ENCODE results near the gene AP5Z1.

AP5Z1 gene

DNA sequence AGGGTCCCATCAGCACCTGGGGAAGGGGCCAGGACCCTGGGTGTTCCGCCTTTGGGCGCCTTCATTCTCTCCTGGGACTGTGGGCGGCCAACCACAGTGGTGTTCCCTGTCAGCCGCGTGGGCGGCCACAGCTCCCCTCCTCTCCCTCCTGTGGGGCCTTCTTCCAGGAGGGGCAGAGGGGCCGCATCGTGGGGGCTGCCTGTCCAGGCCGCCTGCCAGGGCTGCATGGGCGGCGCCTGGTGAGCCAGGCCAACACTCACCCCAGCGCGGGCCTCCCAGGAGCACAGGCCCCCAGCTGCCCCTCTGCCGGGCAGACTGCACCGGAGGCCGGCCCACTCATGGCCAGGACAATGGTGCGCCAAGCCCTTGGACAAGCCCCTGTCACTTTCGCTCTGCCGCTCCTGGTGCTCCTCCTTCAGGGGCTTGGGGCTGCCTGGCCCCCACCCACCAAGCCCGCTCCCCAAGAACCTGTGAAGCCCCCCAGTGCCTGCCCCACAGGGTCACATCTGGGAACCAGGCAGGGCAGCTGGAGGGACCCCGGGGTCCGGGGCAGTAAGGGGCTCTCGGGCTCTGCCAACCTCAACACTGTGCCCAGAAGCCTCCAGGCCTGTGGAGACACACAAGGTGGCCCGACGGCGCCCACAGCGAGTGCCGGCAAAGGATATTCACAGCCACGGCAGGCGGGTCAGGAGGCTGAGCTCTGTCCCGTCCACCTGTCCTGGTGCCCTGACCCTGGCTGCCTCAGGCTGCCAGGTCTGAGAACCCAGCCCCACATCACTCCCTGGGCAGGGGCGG, 42.8 kb downstream of the AP5Z1 start:
- H3K4me1 ChIP-seq (ENCODE audit: insufficient read depth, low read length) = no peaks in the 10 kb centered on the region
- H3K36me3 ChIP-seq (ENCODE audit: insufficient read depth, low read length) = no peaks in the 10 kb centered on the region
- no peak overlapping the region for H3K4me3 ChIP-seq (ENCODE audit: low read depth in 1 of 2, low read length in 2 of 2)
- DNase-seq (no peak), ATAC-seq (ENCODE audit: insufficient read depth, low read depth) (no peak)
- no peaks in the 10 kb centered on the region for H4K20me1 ChIP-seq (ENCODE audit: insufficient read depth, low read length)
- no peaks in the 10 kb centered on the region for H3K79me2 ChIP-seq (ENCODE audit: insufficient read depth, low read length)
- H3K9me3 ChIP-seq (ENCODE audit: insufficient read depth, low read length, severe bottlenecking) = no peaks in the 10 kb centered on the region
- H3K9ac ChIP-seq (ENCODE audit: low read depth, low read length) = no peak overlapping the region
- H3K27me3 ChIP-seq (ENCODE audit: insufficient read depth, low read length, poor library complexity) = no peaks in the 10 kb centered on the region
- H2AFZ ChIP-seq (ENCODE audit: low read depth, low read length) = no peak overlapping the region
- H3K4me2 ChIP-seq (ENCODE audit: insufficient read depth, low read length) = no peak overlapping the region
- H3K27ac ChIP-seq (ENCODE audit: low read length) = no peak overlapping the region
- TF ChIP-seq EZH2 (IDR thresholded peaks at IDR 0.05; ENCODE audit: borderline replicate concordance, low read depth, low read length, severe bottlenecking) (no peak), CTCF (IDR thresholded peaks at IDR 0.05; ENCODE audit: borderline replicate concordance, extremely low read depth, low read length, poor library complexity, severe bottlenecking) (no peak)

DNA sequence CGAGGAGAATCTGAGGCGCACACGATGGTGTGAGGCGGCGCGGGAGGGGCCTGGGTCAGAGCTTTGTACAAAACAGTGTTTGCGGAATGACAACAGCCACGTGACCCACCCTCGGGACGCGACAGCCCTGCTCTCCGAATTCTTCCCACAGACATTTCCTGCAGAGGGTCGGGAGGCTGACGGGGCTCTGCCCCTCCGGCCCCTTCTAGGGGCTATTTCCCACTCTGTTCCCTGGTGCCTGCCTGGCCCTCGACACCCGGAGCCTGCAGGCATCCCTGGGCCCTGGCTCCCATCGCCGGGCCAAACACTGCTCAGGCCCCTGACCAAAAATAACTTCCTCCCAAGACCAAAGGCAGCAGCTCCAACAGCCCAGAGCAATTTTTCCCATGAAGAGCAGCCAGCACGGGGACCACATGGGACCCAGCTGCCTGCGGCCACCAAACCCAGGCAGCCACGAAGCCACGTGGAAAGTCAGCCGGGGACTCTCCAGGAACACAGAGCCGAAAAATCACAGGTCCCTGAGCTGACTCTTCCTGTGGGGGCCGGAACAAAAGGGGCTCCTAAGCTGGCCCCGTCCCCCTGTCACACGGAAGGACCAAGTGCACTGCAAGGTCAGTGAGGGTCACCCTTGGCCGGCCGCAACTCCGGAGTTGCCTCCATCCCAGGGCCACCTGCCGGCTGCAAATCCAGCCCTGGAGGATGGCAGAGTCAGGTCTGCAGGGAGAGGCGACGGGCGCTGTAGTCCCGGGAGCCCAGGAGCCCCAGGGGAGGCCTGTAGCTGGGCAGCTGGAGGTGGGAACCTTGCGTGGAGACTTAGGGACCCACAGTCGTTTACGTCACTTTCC, 44.4 kb downstream of the AP5Z1 start:
- no peaks in the 10 kb centered on the region for H3K27me3 ChIP-seq (ENCODE audit: insufficient read depth, low read length, poor library complexity)
- no peak overlapping the region for H3K4me2 ChIP-seq (ENCODE audit: insufficient read depth, low read length)
- no peaks in the 10 kb centered on the region for H3K9me3 ChIP-seq (ENCODE audit: insufficient read depth, low read length, severe bottlenecking)
- no peaks in the 10 kb centered on the region for H4K20me1 ChIP-seq (ENCODE audit: insufficient read depth, low read length)
- DNase-seq (no peak), ATAC-seq (ENCODE audit: insufficient read depth, low read depth) (no peak)
- H2AFZ ChIP-seq (ENCODE audit: low read depth, low read length) = no peak overlapping the region
- H3K27ac ChIP-seq (ENCODE audit: low read length) = no peak overlapping the region
- H3K4me3 ChIP-seq (ENCODE audit: low read depth in 1 of 2, low read length in 2 of 2) = no peak overlapping the region
- no peak for TF ChIP-seq CTCF (IDR thresholded peaks at IDR 0.05; ENCODE audit: borderline replicate concordance, extremely low read depth, low read length, poor library complexity, severe bottlenecking)
- TF ChIP-seq EZH2 (IDR thresholded peaks at IDR 0.05; ENCODE audit: borderline replicate concordance, low read depth, low read length, severe bottlenecking) = no peak
- H3K4me1 ChIP-seq (ENCODE audit: insufficient read depth, low read length) = no peaks in the 10 kb centered on the region
- H3K79me2 ChIP-seq (ENCODE audit: insufficient read depth, low read length) = no peaks in the 10 kb centered on the region
- no peak overlapping the region for H3K9ac ChIP-seq (ENCODE audit: low read depth, low read length)
- no peaks in the 10 kb centered on the region for H3K36me3 ChIP-seq (ENCODE audit: insufficient read depth, low read length)

- Histone ChIP-seq H3K27ac (ENCODE audit: low read length) (no peak overlapping the region), H4K20me1 (ENCODE audit: insufficient read depth, low read length) (no peaks in the 10 kb centered on the region), H3K9ac (ENCODE audit: low read depth, low read length) (no peak overlapping the region), H3K27me3 (ENCODE audit: insufficient read depth, low read length, poor library complexity) (no peaks in the 10 kb centered on the region), H2AFZ (ENCODE audit: low read depth, low read length) (no peak overlapping the region), H3K4me2 (ENCODE audit: insufficient read depth, low read length) (no peak overlapping the region), H3K9me3 (ENCODE audit: insufficient read depth, low read length, severe bottlenecking) (no peaks in the 10 kb centered on the region), H3K4me1 (ENCODE audit: insufficient read depth, low read length) (no peaks in the 10 kb centered on the region), H3K4me3 (ENCODE audit: low read depth in 1 of 2, low read length in 2 of 2) (no peak overlapping the region), H3K79me2 (ENCODE audit: insufficient read depth, low read length) (no peaks in the 10 kb centered on the region), H3K36me3 (ENCODE audit: insufficient read depth, low read length) (no peaks in the 10 kb centered on the region)
- no peak for ATAC-seq (ENCODE audit: insufficient read depth, low read depth)
- no peak for DNase-seq
- no peak for TF ChIP-seq CTCF (IDR thresholded peaks at IDR 0.05; ENCODE audit: borderline replicate concordance, extremely low read depth, low read length, poor library complexity, severe bottlenecking)
- no peak for TF ChIP-seq EZH2 (IDR thresholded peaks at IDR 0.05; ENCODE audit: borderline replicate concordance, low read depth, low read length, severe bottlenecking)
Observed at GRCh38 chr7:4820405-4820966, 45.1 kb downstream of the AP5Z1 start.

Data from DND-41 (cell line).